Fibroblast of the aortic adventitia (primary cell): ENCODE data around the gene ADAMTS12. TPM values are rescaled to one million over a fixed set of nuclear protein-coding genes. Genes with fewer than 3 reads are reported as not detected.

ENCODE experiments used
- DNase-seq: peaks from one replicate; pipeline ENCODE4 v3.0.0-alpha.2; 2010; ENCODE audit warnings: low read depth
- H3K4me3 ChIP-seq: 2 replicates; pipeline ENCODE4 v1.5.1; 2011; ENCODE audit warnings: low read depth, mild to moderate bottlenecking, control low read depth, low read length, moderate library complexity
- total RNA-seq: library from RNA; depleted of rRNA; stranded (reverse); fragments of >200 nt; gene quantifications from 2 replicates; pipeline ENCODE4 v1.2.3, GENCODE V29; 2012; ENCODE audit warnings: low replicate concordance
- TF ChIP-seq, protein P1 (sequence below): IDR thresholded peaks from 2 replicates; pipeline ENCODE4 v1.5.1; 2011; ENCODE audit warnings: mild to moderate bottlenecking, low read length, control low read depth, inconsistent platforms; ENCODE audit not compliant: insufficient read depth

Gene ADAMTS12
- total RNA-seq, 1 donor, result 13.0 TPM

DNA sequence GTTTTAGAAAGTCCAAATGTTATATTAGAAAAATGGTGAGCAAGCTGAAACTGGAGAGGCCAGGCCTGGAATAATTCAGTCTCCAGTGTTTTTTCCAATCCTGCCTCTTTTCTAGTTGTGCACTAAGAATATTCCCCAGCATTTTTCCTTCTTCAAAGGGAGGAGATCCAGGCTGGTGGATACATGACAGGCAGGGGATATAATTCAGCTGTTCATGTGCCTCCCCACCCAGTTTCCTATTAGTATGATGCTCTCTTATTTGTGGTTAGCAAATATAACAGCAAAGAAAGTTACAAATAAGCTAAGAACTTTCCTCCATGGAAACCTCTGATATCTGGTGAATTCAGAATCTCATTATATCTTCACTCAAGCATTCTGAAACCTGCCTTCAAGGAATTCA lies 234.6 kb downstream of the ADAMTS12 start:
- TF ChIP-seq, protein P1, sequence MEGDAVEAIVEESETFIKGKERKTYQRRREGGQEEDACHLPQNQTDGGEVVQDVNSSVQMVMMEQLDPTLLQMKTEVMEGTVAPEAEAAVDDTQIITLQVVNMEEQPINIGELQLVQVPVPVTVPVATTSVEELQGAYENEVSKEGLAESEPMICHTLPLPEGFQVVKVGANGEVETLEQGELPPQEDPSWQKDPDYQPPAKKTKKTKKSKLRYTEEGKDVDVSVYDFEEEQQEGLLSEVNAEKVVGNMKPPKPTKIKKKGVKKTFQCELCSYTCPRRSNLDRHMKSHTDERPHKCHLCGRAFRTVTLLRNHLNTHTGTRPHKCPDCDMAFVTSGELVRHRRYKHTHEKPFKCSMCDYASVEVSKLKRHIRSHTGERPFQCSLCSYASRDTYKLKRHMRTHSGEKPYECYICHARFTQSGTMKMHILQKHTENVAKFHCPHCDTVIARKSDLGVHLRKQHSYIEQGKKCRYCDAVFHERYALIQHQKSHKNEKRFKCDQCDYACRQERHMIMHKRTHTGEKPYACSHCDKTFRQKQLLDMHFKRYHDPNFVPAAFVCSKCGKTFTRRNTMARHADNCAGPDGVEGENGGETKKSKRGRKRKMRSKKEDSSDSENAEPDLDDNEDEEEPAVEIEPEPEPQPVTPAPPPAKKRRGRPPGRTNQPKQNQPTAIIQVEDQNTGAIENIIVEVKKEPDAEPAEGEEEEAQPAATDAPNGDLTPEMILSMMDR, result no peak
- H3K4me3 ChIP-seq, result no peak overlapping the region

GRCh38 chr5:33650911-33651310 lies 240.9 kb downstream of the ADAMTS12 start:
- H3K4me3 ChIP-seq, result no peak overlapping the region
- TF ChIP-seq, protein P1, result no peak
- DNase-seq, result no peak

More for the DNA sequence above, 234.6 kb downstream of the ADAMTS12 start:
- DNase-seq, result peak; percentile 11

DNA sequence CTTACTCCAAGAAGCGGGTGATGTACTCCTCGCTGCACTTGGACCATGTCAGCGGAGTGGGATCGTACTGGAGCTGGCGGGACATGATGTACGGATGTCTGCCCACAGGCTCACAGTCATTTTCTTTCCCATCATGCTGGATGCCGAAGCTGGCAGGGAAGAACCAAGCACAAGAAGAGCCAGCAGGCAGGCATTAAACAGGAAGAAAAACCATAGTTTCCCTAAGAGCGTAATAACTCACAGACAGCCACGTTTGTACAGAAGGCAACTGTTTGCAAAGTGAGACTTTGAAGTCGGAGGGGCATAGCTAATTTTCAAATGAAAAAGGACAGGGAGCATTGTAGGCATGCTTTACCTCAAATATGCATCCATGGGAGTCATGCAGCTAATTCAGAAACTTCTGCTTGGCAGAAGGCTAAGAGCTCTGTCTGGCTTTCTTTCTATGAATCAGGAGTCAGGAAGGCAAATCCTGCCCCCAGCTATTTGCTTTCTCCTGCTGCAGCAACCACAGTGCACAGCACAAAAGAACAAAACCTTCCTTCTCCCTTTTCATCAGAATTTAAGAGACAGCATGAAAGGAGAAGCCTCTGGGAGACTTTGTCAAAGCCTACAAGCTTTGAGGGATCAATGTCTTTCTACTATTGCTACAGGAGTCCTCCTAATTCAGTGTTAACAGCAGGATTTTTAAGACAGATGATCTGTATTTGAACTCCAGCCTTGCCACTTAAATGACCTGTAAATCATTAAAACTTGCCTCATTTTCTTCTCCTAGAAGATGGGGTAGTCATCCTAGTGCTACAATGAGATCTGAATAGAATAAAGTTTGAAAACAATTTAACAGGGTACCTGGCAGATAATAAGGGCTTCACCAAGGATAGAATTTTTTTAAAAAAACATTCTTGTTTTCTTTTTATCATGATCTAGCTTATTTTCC lies 242.0 kb downstream of the ADAMTS12 start:
- peak; percentile 78 for DNase-seq
- TF ChIP-seq, protein P1, result no peak
- H3K4me3 ChIP-seq, result no peak overlapping the region

DNA sequence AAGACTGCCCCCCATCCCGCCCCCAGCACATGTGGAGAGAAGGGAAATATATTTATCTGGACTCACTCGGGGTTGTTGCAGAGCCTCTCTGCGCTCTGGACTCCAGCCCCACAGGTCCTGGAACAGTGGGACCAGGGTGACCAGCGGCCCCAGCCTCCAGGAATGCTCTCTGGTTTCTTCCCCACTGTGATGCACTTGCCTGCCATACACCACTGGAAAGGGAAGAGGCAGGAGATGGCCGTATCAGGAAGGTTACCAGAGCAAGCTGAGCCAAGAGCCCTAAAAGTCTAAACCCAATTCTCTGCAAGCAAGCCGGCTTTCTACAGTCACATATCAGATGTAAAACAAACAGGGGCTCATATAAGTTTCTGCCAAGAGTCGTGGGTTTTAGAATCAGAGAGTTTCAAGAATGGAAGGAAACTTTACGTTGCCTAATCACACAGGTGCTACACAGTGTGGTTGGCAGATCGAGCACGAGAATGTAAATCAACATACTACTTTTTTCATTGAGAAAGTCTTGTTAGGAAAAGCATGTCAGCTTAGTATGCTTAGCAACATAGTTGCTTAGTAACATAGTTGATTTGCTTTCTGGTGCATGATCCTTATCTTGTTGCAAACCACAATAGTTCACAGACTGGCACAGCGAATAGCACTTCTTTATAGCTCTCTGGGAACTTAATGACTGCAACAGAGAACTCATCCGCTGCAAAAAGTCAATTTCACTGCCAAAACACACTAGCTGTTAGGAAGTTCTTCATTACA lies 249.9 kb downstream of the ADAMTS12 start:
- TF ChIP-seq, protein P1, result no peak
- no peak overlapping the region for H3K4me3 ChIP-seq
- peak; percentile 61 for DNase-seq

- TF ChIP-seq, protein P1, result no peak
- no peak for DNase-seq
- H3K4me3 ChIP-seq, result no peak overlapping the region
Observed at GRCh38 chr5:33639474-33639873, 252.3 kb downstream of the ADAMTS12 start.

DNA sequence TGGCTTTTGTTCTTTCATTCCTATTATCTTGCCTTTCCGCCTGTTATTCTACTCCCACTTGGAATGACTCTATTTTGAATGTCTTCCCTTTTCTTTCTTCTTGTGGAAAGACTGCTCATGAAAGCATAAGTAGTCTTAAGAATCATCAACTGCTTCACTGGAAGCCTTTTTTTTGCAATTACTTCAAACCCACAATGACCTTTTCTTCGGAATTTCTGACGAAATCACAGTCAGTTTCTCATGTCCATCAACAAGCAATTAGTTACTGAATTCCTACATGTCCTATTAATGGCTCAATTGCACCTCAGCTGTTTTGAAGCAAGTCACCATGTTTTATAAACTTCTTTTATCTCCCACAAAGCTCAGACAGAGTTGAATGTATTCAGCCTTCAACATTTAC lies 254.8 kb downstream of the ADAMTS12 start:
- DNase-seq, result no peak
- TF ChIP-seq, protein P1, result no peak
- H3K4me3 ChIP-seq, result no peak overlapping the region
